ENCODE measurements around the gene DIP2C. TPM values are rescaled to one million over a fixed set of nuclear protein-coding genes. Genes with fewer than 3 reads are reported as not detected.
A peak's percentile ranks its signal among the peaks of the same experiment; 100 is the strongest.
"Not testable (repeated sequence)": the region's sequence is repeated elsewhere in the genome, so short reads cannot be mapped to it uniquely, and the experiment has no call there.

DIP2C gene
- total RNA-seq, 1 donor from 2014 or later = 30.8 TPM

DNA sequence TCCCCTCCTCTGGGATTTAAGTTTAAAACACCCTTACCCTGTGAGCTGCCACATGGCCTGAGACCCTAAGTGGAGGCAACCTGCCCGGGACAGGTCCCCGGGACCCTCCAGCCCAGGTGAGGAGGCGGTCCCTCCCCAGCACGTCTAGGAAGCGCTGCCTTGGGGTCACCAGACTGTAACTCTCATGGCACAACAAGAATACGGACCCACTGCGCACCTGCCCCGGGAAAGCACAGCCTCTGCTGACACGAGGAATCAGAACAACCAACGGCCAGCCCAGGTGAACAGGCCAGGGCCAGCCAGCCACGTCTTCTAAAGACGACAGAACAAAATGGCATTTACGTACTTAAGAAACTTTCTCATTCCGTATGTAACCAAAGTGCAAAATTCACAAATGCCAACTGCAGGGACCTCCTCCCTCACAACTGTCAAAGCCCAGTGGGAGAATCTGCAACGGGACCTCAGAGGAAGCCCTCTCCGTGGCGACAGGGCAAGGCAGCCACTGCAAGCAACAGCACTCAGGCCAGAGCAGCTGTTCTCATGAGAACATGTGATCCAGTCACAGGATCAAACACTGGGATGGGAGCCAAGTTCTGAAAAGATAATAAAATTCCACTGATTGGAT, 208.4 kb downstream of the DIP2C start:
- Histone ChIP-seq H3K9me3 (replicated peaks) (no peaks in the 10 kb centered on the region), H3K36me3 (no peaks in the 10 kb centered on the region), H3K27me3 (ENCODE audit: low read depth) (no peaks in the 10 kb centered on the region), H3K4me1 (peaks cover 28% of the 10 kb centered on the region), H3K4me3 (no peak overlapping the region), H3K27ac (replicated peaks) (peak overlapping the region; percentile 14)
- DNase-seq = no peak
- TF ChIP-seq CTCF (IDR thresholded peaks at IDR 0.05; ENCODE audit: borderline replicate concordance) = no peak
- intact Hi-C loops (cut with micrococcal nuclease) = no loop called here

- no peak overlapping the region for H3K4me3 ChIP-seq
- H3K4me1 ChIP-seq = peaks cover 23% of the 10 kb centered on the region
- peak overlapping the region; percentile 14 for H3K27ac ChIP-seq (replicated peaks)
- TF ChIP-seq CTCF (IDR thresholded peaks at IDR 0.05; ENCODE audit: borderline replicate concordance) = no peak
- no peaks in the 10 kb centered on the region for H3K27me3 ChIP-seq (ENCODE audit: low read depth)
- H3K9me3 ChIP-seq (replicated peaks) = no peaks in the 10 kb centered on the region
- H3K36me3 ChIP-seq = no peaks in the 10 kb centered on the region
- intact Hi-C loops (cut with micrococcal nuclease) = no loop called here
- no peak for DNase-seq
Observed at GRCh38 chr10:480498-480927, 209.0 kb downstream of the DIP2C start.

- not testable (repeated sequence) for DNase-seq
Observed at GRCh38 chr10:479706-480497, 209.6 kb downstream of the DIP2C start.

GRCh38 chr10:478471-479245, 210.8 kb downstream of the DIP2C start:
- no peaks in the 10 kb centered on the region for H3K9me3 ChIP-seq (replicated peaks)
- no peaks in the 10 kb centered on the region for H3K27me3 ChIP-seq (ENCODE audit: low read depth)
- no peak overlapping the region for H3K27ac ChIP-seq (replicated peaks)
- no peaks in the 10 kb centered on the region for H3K36me3 ChIP-seq
- DNase-seq = no peak
- H3K4me1 ChIP-seq = peaks cover 18% of the 10 kb centered on the region
- no peak overlapping the region for H3K4me3 ChIP-seq
- no peak for TF ChIP-seq CTCF (IDR thresholded peaks at IDR 0.05; ENCODE audit: borderline replicate concordance)
- intact Hi-C loops (cut with micrococcal nuclease) = no loop called here

More at GRCh38 chr10:479706-480497, 209.6 kb downstream of the DIP2C start:
- H3K4me3 ChIP-seq; H3K9me3 ChIP-seq (replicated peaks); H3K27me3 ChIP-seq (ENCODE audit: low read depth); intact Hi-C loops (cut with micrococcal nuclease); H3K36me3 ChIP-seq; H3K27ac ChIP-seq (replicated peaks): not testable (repeated sequence)
- peaks cover 18% of the 10 kb centered on the region for H3K4me1 ChIP-seq

DNA sequence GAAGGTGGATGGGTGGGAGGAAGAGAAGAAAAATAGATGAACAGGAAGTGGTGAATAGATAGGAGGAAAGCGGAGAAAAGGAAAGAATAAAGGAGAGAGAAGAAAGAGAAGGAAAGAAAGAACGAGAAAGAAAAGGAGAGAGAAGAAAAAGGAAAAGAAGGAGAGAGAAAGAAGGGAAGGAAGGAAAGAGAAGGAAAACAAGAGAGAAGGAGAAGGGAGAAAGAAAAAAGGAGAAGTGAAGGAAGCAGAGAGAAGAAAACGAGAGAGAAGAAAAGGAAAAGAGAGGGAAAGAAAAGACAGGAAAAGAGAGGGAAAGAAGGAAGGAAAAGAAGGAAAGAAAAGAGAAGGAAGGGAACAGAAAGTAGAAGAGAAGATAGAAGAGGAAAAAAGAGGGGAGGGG, 211.8 kb downstream of the DIP2C start:
- no peak for TF ChIP-seq CTCF (IDR thresholded peaks at IDR 0.05; ENCODE audit: borderline replicate concordance)
- Histone ChIP-seq H3K9me3 (replicated peaks) (no peaks in the 10 kb centered on the region), H3K4me3 (no peak overlapping the region), H3K27ac (replicated peaks) (no peak overlapping the region), H3K27me3 (ENCODE audit: low read depth) (no peaks in the 10 kb centered on the region), H3K4me1 (peaks cover 18% of the 10 kb centered on the region), H3K36me3 (peaks cover under 1% of the 10 kb centered on the region)
- intact Hi-C loops (cut with micrococcal nuclease) = no loop called here
- DNase-seq = no peak
